Parathyroid adenoma (tissue), 2 donors: ENCODE results near the gene GHRHR.

Source experiments
- H2AFZ ChIP-seq: fragments of 300-600 bp; sonication (generic); one replicate; pipeline ENCODE4 v1.7.0; 2017; ENCODE audit warnings: antibody characterized with exemption, mild to moderate bottlenecking
- H3K27ac ChIP-seq: fragments of 300-600 bp; sonication (generic); one replicate; pipeline ENCODE4 v1.7.0; 2017
- H3K27me3 ChIP-seq: fragments of 300-600 bp; sonication (generic); one replicate; pipeline ENCODE4 v1.7.0; 2017; ENCODE audit warnings: low read length; ENCODE audit not compliant: control insufficient read depth, insufficient read depth
- H3K36me3 ChIP-seq: fragments of 300-600 bp; sonication (generic); one replicate; pipeline ENCODE4 v1.7.0; 2017; ENCODE audit warnings: low read length; ENCODE audit not compliant: control insufficient read depth, insufficient read depth
- H3K4me1 ChIP-seq: fragments of 300-600 bp; sonication (generic); one replicate; pipeline ENCODE4 v1.7.0; 2017; ENCODE audit warnings: control low read depth
- H3K4me2 ChIP-seq: fragments of 300-600 bp; sonication (generic); one replicate; pipeline ENCODE4 v1.7.0; 2017; ENCODE audit warnings: low read length
- H3K4me3 ChIP-seq: fragments of 300-600 bp; sonication (generic); one replicate; pipeline ENCODE4 v1.7.0; 2017; ENCODE audit warnings: low read depth, low read length
- H3K79me2 ChIP-seq: fragments of 300-600 bp; sonication (generic); one replicate; pipeline ENCODE4 v1.7.0; 2017; ENCODE audit warnings: control low read depth
- H3K9ac ChIP-seq: fragments of 300-600 bp; sonication (generic); one replicate; pipeline ENCODE4 v1.7.0; 2017; ENCODE audit warnings: mild to moderate bottlenecking
- H3K9me3 ChIP-seq: fragments of 300-600 bp; sonication (generic); one replicate; pipeline ENCODE4 v1.7.0; 2017; ENCODE audit warnings: low read length; ENCODE audit not compliant: control insufficient read depth
- CTCF ChIP-seq: fragments of 300-600 bp; sonication (generic); IDR thresholded peaks from one replicate; pipeline ENCODE4 v1.7.0; 2017; ENCODE audit warnings: antibody characterized with exemption, mild to moderate bottlenecking
- donor health status: primary hyperparathyroidism.

GHRHR gene

GRCh38 chr7:30956704-30957103, 7.0 kb upstream of the GHRHR start:
- no peaks in the 10 kb centered on the region for H3K79me2 ChIP-seq
- H2AFZ ChIP-seq, result no peak overlapping the region
- H3K4me1 ChIP-seq, result no peaks in the 10 kb centered on the region
- H3K4me2 ChIP-seq, result no peak overlapping the region
- H3K36me3 ChIP-seq, result no peaks in the 10 kb centered on the region
- no peaks in the 10 kb centered on the region for H3K27me3 ChIP-seq
- no peaks in the 10 kb centered on the region for H3K9me3 ChIP-seq
- TF ChIP-seq CTCF, result no peak
- H3K27ac ChIP-seq, result no peak overlapping the region
- no peak overlapping the region for H3K9ac ChIP-seq
- H3K4me3 ChIP-seq, result no peak overlapping the region

- no peak overlapping the region for H3K27ac ChIP-seq
- H3K4me3 ChIP-seq, result no peak overlapping the region
- H3K9ac ChIP-seq, result no peak overlapping the region
- H3K79me2 ChIP-seq, result no peaks in the 10 kb centered on the region
- H3K4me2 ChIP-seq, result no peak overlapping the region
- no peaks in the 10 kb centered on the region for H3K9me3 ChIP-seq
- TF ChIP-seq CTCF, result no peak
- H3K27me3 ChIP-seq, result no peaks in the 10 kb centered on the region
- no peaks in the 10 kb centered on the region for H3K4me1 ChIP-seq
- no peaks in the 10 kb centered on the region for H3K36me3 ChIP-seq
- H2AFZ ChIP-seq, result no peak overlapping the region
These were observed 1.6 kb downstream of the GHRHR start for GRCh38 chr7:30965372-30965771.

- no peak overlapping the region for H3K27ac ChIP-seq
- TF ChIP-seq CTCF, result no peak
- H2AFZ ChIP-seq, result no peak overlapping the region
These were observed 2.1 kb downstream of the GHRHR start for GRCh38 chr7:30965883-30966282.

GRCh38 chr7:30968294-30968693, 4.5 kb downstream of the GHRHR start:
- H3K4me1 ChIP-seq, result no peaks in the 10 kb centered on the region
- no peaks in the 10 kb centered on the region for H3K36me3 ChIP-seq
- no peak for TF ChIP-seq CTCF
- H3K4me3 ChIP-seq, result no peak overlapping the region
- no peaks in the 10 kb centered on the region for H3K27me3 ChIP-seq
- H3K27ac ChIP-seq, result no peak overlapping the region
- no peaks in the 10 kb centered on the region for H3K9me3 ChIP-seq
- H2AFZ ChIP-seq, result no peak overlapping the region
- no peaks in the 10 kb centered on the region for H3K79me2 ChIP-seq
- no peak overlapping the region for H3K9ac ChIP-seq
- H3K4me2 ChIP-seq, result no peak overlapping the region

More at GRCh38 chr7:30965883-30966282, 2.1 kb downstream of the GHRHR start:
- Histone ChIP-seq H3K36me3 (no peaks in the 10 kb centered on the region), H3K79me2 (no peaks in the 10 kb centered on the region), H3K9me3 (no peaks in the 10 kb centered on the region), H3K4me2 (no peak overlapping the region), H3K4me3 (no peak overlapping the region), H3K27me3 (no peaks in the 10 kb centered on the region), H3K4me1 (no peaks in the 10 kb centered on the region), H3K9ac (no peak overlapping the region)

GRCh38 chr7:30968747-30969603, 5.2 kb downstream of the GHRHR start:
- H3K9ac ChIP-seq, result no peak overlapping the region
- H3K27me3 ChIP-seq, result no peaks in the 10 kb centered on the region
- no peaks in the 10 kb centered on the region for H3K79me2 ChIP-seq
- H3K27ac ChIP-seq, result no peak overlapping the region
- no peak for TF ChIP-seq CTCF
- no peak overlapping the region for H3K4me3 ChIP-seq
- no peaks in the 10 kb centered on the region for H3K4me1 ChIP-seq
- H3K36me3 ChIP-seq, result no peaks in the 10 kb centered on the region
- H2AFZ ChIP-seq, result no peak overlapping the region
- no peak overlapping the region for H3K4me2 ChIP-seq
- H3K9me3 ChIP-seq, result no peaks in the 10 kb centered on the region
